Activated CD8-positive, alpha-beta T cell treated with anti-CD3 and anti-CD28 coated beads for 36 hours (primary cell): Measurements from ENCODE around the gene CHRM2. TPM values are rescaled to one million over a fixed set of nuclear protein-coding genes. Genes with fewer than 3 reads are reported as not detected.

ENCODE experiments used
- ATAC-seq: fragments of 200-7000 bp; cut with Tn5 transposase; one replicate; pipeline ENCODE4 v1.10.0; 2021; ENCODE audit warnings: mild to moderate bottlenecking, moderate library complexity
- CTCF ChIA-PET: fragments of 350-600 bp; sonication (Branson Sonifier 250); formaldehyde crosslinking; loops from one replicate; lab custom pipeline; 2021; ENCODE audit warnings: antibody characterized with exemption; lab: Charles Lee
- POLR2A ChIA-PET: fragments of 350-600 bp; sonication (Branson Sonifier 250); formaldehyde crosslinking; loops from one replicate; lab custom pipeline; 2021; ENCODE audit warnings: antibody characterized with exemption; lab: Charles Lee
- DNase-seq: peaks from one replicate; pipeline ENCODE4 v3.0.0-alpha.2; 2020
- H3K27ac Mint-ChIP-seq: one replicate; pipeline ENCODE4 v1.8.0; 2021; ENCODE audit warnings: mild to moderate bottlenecking, mixed read lengths
- H3K27me3 Mint-ChIP-seq: one replicate; pipeline ENCODE4 v1.8.0; 2021; ENCODE audit warnings: mixed read lengths
- H3K36me3 Mint-ChIP-seq: one replicate; pipeline ENCODE4 v1.8.0; 2021; ENCODE audit warnings: low read depth, mixed read lengths
- H3K4me1 Mint-ChIP-seq: one replicate; pipeline ENCODE4 v1.8.0; 2021; ENCODE audit warnings: low read depth, mixed read lengths
- H3K4me3 Mint-ChIP-seq: one replicate; pipeline ENCODE4 v1.8.0; 2021; ENCODE audit warnings: mild to moderate bottlenecking, moderate library complexity, mixed read lengths
- H3K9me3 Mint-ChIP-seq: one replicate; pipeline ENCODE4 v1.8.0; 2021; ENCODE audit warnings: mixed read lengths
- CTCF ChIP-seq: fragments of 200-600 bp; IDR thresholded peaks from one replicate; pipeline ENCODE4 v1.8.0; 2022; ENCODE audit warnings: antibody characterized with exemption, mild to moderate bottlenecking
- intact Hi-C: fragments of 100-400 bp; cut with micrococcal nuclease; formaldehyde crosslinking; loops from one replicate; pipeline ENCODE4 v1.10.0; 2022
- total RNA-seq, 2 experiments: library from RNA; stranded (reverse); gene quantifications; one replicate each; pipeline ENCODE4 v1.2.3, GENCODE V29; 2021

The CHRM2 gene
- total RNA-seq, 2 experiments from 2014 or later = not detected

- H3K4me1 Mint-ChIP-seq = no peaks in the 10 kb centered on the region
- intact Hi-C loops = no loop called here
- POLR2A ChIA-PET = no interaction called here
- peaks cover 12% of the 10 kb centered on the region for H3K9me3 Mint-ChIP-seq
- no peak for DNase-seq
- no peak overlapping the region for H3K27ac Mint-ChIP-seq
- no peaks in the 10 kb centered on the region for H3K27me3 Mint-ChIP-seq
- no peaks in the 10 kb centered on the region for H3K36me3 Mint-ChIP-seq
- ATAC-seq = no peak
- H3K4me3 Mint-ChIP-seq = no peak overlapping the region
- CTCF ChIA-PET = no interaction called here
- no peak for TF ChIP-seq CTCF
Observed at GRCh38 chr7:136857573-136857972, 10.9 kb upstream of the CHRM2 start.

- Mint-ChIP-seq H3K36me3 (no peaks in the 10 kb centered on the region), H3K27me3 (no peaks in the 10 kb centered on the region), H3K9me3 (peaks cover 10% of the 10 kb centered on the region), H3K27ac (no peak overlapping the region), H3K4me1 (no peaks in the 10 kb centered on the region), H3K4me3 (no peak overlapping the region)
- CTCF ChIA-PET = no interaction called here
- ATAC-seq (no peak), DNase-seq (no peak)
- TF ChIP-seq CTCF = no peak
- POLR2A ChIA-PET = no interaction called here
- intact Hi-C loops = no loop called here
Observed at GRCh38 chr7:136859803-136860202, 8.6 kb upstream of the CHRM2 start.

GRCh38 chr7:136865236-136865635 is 3.2 kb upstream of the CHRM2 start:
- Mint-ChIP-seq H3K4me3 (no peak overlapping the region), H3K9me3 (no peaks in the 10 kb centered on the region), H3K36me3 (no peaks in the 10 kb centered on the region), H3K27me3 (peaks cover 15% of the 10 kb centered on the region), H3K4me1 (no peaks in the 10 kb centered on the region), H3K27ac (no peak overlapping the region)
- CTCF ChIA-PET = no interaction called here
- TF ChIP-seq CTCF = no peak
- POLR2A ChIA-PET = no interaction called here
- intact Hi-C loops = no loop called here
- DNase-seq (no peak), ATAC-seq (no peak)

- ChIA-PET POLR2A (no interaction called here), CTCF (no interaction called here)
- DNase-seq = no peak
- Mint-ChIP-seq H3K36me3 (no peaks in the 10 kb centered on the region), H3K27me3 (peaks cover 20% of the 10 kb centered on the region), H3K27ac (no peak overlapping the region), H3K9me3 (no peaks in the 10 kb centered on the region), H3K4me3 (no peak overlapping the region), H3K4me1 (no peaks in the 10 kb centered on the region)
- ATAC-seq = no peak
- intact Hi-C loops = no loop called here
- TF ChIP-seq CTCF = no peak
Observed at GRCh38 chr7:136865777-136866176, 2.7 kb upstream of the CHRM2 start.

GRCh38 chr7:136869001-136869961 is 829 bp downstream of the CHRM2 start:
- TF ChIP-seq CTCF = no peak
- Mint-ChIP-seq H3K4me1 (no peaks in the 10 kb centered on the region), H3K4me3 (no peak overlapping the region), H3K27me3 (peaks cover 35% of the 10 kb centered on the region), H3K9me3 (no peaks in the 10 kb centered on the region), H3K27ac (no peak overlapping the region), H3K36me3 (no peaks in the 10 kb centered on the region)
- ChIA-PET POLR2A (no interaction called here), CTCF (no interaction called here)
- ATAC-seq (no peak), DNase-seq (no peak)
- intact Hi-C loops = no loop called here
